ENCODE data around the gene SNED1. TPM values are rescaled to one million over a fixed set of nuclear protein-coding genes. Genes with fewer than 3 reads are reported as not detected.

The SNED1 gene
- total and polyA plus RNA-seq, 2 experiments from 2014 or later: 1.5 to 2.8 TPM

DNA sequence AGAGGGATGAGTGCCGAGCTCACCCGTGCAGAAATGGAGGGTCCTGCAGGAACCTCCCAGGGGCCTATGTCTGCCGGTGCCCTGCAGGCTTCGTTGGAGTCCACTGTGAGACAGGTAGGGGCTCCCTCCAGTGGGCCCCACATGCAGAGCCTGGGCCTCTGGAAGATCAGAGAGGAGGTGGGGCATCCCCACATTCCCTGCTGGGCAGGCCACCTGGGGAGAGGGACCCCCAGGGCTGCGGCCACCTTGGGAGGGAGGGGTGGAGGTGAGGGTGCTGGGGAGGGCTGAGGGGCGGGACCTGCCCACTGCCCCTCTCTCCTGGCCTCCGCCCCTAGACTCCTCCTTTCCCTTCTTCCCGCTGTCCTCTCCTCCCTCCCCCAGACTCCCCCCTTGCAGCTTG lies 65.2 kb downstream of the SNED1 start:
- Mint-ChIP-seq H3K36me3 (ENCODE audit: low read depth) (no peaks in the 10 kb centered on the region), H3K27ac (no peak overlapping the region), H3K4me1 (no peaks in the 10 kb centered on the region; the same call in 2 of the 3 replicates), H3K4me3 (peak overlapping the region; percentile 59; the same call in 2 of the 3 replicates), H3K27me3 (ENCODE audit: insufficient read depth, low read depth, poor library complexity) (peaks cover 5% of the 10 kb centered on the region), H3K9me3 (no peaks in the 10 kb centered on the region)
- peak; percentile 39 for ATAC-seq
- no peak overlapping the region for H3K27ac ChIP-seq (ENCODE audit: low read depth)
- peak overlapping the region; percentile 70 for H3K4me2 ChIP-seq
- no peaks in the 10 kb centered on the region for H4K20me1 ChIP-seq (replicated peaks; ENCODE audit: insufficient read depth)
- no peaks in the 10 kb centered on the region for H3K4me1 ChIP-seq (ENCODE audit: insufficient read depth)
- no peaks in the 10 kb centered on the region for H3K9me2 ChIP-seq (ENCODE audit: insufficient read depth)
- 0 out of 2 replicates have a peak overlapping the region, but pooled peaks have one; percentile 14 for H2AFZ ChIP-seq
- no peaks in the 10 kb centered on the region for H3F3A ChIP-seq (replicated peaks; ENCODE audit: low read depth)
- no peaks in the 10 kb centered on the region for H3K36me3 ChIP-seq (ENCODE audit: insufficient read depth)
- no peaks in the 10 kb centered on the region for H3K27me3 ChIP-seq (ENCODE audit: insufficient read depth)
- DNase-seq (ENCODE audit: low spot score): peak; percentile 29
- peak overlapping the region; percentile 49 for H3K4me3 ChIP-seq
- TF ChIP-seq JUNB (IDR thresholded peaks at IDR 0.05; ENCODE audit: unreplicated experiment) (no peak), CTCF (conservative IDR thresholded peaks at IDR 0.05; ENCODE audit: low read depth in 2 of 2) (peak in 1 of 2 experiments; percentile 33; a peak in 1 of 4 replicates)
- H3K79me2 ChIP-seq (replicated peaks; ENCODE audit: insufficient read depth): no peaks in the 10 kb centered on the region

GRCh38 chr2:241064008-241064801 lies 65.8 kb downstream of the SNED1 start:
- peak; percentile 86 for ATAC-seq
- Mint-ChIP-seq H3K36me3 (ENCODE audit: low read depth) (no peaks in the 10 kb centered on the region), H3K9me3 (no peaks in the 10 kb centered on the region), H3K27ac (no peak overlapping the region), H3K27me3 (ENCODE audit: insufficient read depth, low read depth, poor library complexity) (peaks cover 5% of the 10 kb centered on the region), H3K4me1 (no peaks in the 10 kb centered on the region; the same call in 2 of the 3 replicates), H3K4me3 (peak overlapping the region; percentile 59; the same call in 2 of the 3 replicates)
- DNase-seq (ENCODE audit: low spot score): peak; percentile 70
- no peaks in the 10 kb centered on the region for H3K4me1 ChIP-seq (ENCODE audit: insufficient read depth)
- peak overlapping the region; percentile 49 for H3K4me3 ChIP-seq
- no peaks in the 10 kb centered on the region for H3K79me2 ChIP-seq (replicated peaks; ENCODE audit: insufficient read depth)
- H3K4me2 ChIP-seq: peak overlapping the region; percentile 70
- no peak overlapping the region for H3K27ac ChIP-seq (ENCODE audit: low read depth)
- H3K27me3 ChIP-seq (ENCODE audit: insufficient read depth): no peaks in the 10 kb centered on the region
- 0 out of 2 replicates have a peak overlapping the region, but pooled peaks have one; percentile 14 for H2AFZ ChIP-seq
- H3K9me2 ChIP-seq (ENCODE audit: insufficient read depth): no peaks in the 10 kb centered on the region
- H3F3A ChIP-seq (replicated peaks; ENCODE audit: low read depth): no peaks in the 10 kb centered on the region
- no peaks in the 10 kb centered on the region for H4K20me1 ChIP-seq (replicated peaks; ENCODE audit: insufficient read depth)
- H3K36me3 ChIP-seq (ENCODE audit: insufficient read depth): no peaks in the 10 kb centered on the region
- TF ChIP-seq, protein P1, sequence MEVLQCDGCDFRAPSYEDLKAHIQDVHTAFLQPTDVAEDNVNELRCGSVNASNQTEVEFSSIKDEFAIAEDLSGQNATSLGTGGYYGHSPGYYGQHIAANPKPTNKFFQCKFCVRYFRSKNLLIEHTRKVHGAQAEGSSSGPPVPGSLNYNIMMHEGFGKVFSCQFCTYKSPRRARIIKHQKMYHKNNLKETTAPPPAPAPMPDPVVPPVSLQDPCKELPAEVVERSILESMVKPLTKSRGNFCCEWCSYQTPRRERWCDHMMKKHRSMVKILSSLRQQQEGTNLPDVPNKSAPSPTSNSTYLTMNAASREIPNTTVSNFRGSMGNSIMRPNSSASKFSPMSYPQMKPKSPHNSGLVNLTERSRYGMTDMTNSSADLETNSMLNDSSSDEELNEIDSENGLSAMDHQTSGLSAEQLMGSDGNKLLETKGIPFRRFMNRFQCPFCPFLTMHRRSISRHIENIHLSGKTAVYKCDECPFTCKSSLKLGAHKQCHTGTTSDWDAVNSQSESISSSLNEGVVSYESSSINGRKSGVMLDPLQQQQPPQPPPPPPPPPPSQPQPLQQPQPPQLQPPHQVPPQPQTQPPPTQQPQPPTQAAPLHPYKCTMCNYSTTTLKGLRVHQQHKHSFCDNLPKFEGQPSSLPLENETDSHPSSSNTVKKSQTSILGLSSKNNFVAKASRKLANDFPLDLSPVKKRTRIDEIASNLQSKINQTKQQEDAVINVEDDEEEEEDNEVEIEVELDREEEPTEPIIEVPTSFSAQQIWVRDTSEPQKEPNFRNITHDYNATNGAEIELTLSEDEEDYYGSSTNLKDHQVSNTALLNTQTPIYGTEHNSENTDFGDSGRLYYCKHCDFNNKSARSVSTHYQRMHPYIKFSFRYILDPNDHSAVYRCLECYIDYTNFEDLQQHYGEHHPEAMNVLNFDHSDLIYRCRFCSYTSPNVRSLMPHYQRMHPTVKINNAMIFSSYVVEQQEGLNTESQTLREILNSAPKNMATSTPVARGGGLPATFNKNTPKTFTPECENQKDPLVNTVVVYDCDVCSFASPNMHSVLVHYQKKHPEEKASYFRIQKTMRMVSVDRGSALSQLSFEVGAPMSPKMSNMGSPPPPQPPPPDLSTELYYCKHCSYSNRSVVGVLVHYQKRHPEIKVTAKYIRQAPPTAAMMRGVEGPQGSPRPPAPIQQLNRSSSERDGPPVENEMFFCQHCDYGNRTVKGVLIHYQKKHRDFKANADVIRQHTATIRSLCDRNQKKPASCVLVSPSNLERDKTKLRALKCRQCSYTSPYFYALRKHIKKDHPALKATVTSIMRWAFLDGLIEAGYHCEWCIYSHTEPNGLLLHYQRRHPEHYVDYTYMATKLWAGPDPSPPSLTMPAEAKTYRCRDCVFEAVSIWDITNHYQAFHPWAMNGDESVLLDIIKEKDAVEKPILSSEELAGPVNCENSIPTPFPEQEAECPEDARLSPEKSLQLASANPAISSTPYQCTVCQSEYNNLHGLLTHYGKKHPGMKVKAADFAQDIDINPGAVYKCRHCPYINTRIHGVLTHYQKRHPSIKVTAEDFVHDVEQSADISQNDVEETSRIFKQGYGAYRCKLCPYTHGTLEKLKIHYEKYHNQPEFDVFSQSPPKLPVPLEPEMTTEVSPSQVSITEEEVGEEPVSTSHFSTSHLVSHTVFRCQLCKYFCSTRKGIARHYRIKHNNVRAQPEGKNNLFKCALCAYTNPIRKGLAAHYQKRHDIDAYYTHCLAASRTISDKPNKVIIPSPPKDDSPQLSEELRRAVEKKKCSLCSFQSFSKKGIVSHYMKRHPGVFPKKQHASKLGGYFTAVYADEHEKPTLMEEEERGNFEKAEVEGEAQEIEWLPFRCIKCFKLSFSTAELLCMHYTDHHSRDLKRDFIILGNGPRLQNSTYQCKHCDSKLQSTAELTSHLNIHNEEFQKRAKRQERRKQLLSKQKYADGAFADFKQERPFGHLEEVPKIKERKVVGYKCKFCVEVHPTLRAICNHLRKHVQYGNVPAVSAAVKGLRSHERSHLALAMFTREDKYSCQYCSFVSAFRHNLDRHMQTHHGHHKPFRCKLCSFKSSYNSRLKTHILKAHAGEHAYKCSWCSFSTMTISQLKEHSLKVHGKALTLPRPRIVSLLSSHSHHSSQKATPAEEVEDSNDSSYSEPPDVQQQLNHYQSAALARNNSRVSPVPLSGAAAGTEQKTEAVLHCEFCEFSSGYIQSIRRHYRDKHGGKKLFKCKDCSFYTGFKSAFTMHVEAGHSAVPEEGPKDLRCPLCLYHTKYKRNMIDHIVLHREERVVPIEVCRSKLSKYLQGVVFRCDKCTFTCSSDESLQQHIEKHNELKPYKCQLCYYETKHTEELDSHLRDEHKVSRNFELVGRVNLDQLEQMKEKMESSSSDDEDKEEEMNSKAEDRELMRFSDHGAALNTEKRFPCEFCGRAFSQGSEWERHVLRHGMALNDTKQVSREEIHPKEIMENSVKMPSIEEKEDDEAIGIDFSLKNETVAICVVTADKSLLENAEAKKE (CRISPR knock-in tag; IDR thresholded peaks at IDR 0.05): no peak
- no peak for TF ChIP-seq ZNF114 (CRISPR knock-in tag; IDR thresholded peaks at IDR 0.05)
- TF ChIP-seq NANOG (IDR thresholded peaks at IDR 0.05; ENCODE audit: borderline replicate concordance): no peak
- no peak for TF ChIP-seq EZH2 (IDR thresholded peaks at IDR 0.05; ENCODE audit: low read depth, unreplicated experiment)
- TF ChIP-seq, protein P2, sequence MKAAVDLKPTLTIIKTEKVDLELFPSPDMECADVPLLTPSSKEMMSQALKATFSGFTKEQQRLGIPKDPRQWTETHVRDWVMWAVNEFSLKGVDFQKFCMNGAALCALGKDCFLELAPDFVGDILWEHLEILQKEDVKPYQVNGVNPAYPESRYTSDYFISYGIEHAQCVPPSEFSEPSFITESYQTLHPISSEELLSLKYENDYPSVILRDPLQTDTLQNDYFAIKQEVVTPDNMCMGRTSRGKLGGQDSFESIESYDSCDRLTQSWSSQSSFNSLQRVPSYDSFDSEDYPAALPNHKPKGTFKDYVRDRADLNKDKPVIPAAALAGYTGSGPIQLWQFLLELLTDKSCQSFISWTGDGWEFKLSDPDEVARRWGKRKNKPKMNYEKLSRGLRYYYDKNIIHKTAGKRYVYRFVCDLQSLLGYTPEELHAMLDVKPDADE (IDR thresholded peaks at IDR 0.05): no peak
- no peak for TF ChIP-seq CTCF (conservative IDR thresholded peaks at IDR 0.05; ENCODE audit: low read depth in 2 of 2)
- no peak for TF ChIP-seq JUNB (IDR thresholded peaks at IDR 0.05; ENCODE audit: unreplicated experiment)
- no peak for TF ChIP-seq CREB1 (CRISPR knock-in tag; IDR thresholded peaks at IDR 0.05; ENCODE audit: low read depth)

Measured in GM23338 (cell line).